NOMO-1 treated with dmso at 0.1 percent for 144 hours (cell line): ENCODE measurements around the gene AXIN2.
"Not testable (repeated sequence)": the region's sequence is repeated elsewhere in the genome, so short reads cannot be mapped to it uniquely, and the experiment has no call there.

Experiments used
- DNase-seq: peaks from one replicate; lab custom pipeline; 2025; ENCODE audit not compliant: unreplicated experiment; lab: John Stamatoyannopoulos, UW

Gene AXIN2

DNA sequence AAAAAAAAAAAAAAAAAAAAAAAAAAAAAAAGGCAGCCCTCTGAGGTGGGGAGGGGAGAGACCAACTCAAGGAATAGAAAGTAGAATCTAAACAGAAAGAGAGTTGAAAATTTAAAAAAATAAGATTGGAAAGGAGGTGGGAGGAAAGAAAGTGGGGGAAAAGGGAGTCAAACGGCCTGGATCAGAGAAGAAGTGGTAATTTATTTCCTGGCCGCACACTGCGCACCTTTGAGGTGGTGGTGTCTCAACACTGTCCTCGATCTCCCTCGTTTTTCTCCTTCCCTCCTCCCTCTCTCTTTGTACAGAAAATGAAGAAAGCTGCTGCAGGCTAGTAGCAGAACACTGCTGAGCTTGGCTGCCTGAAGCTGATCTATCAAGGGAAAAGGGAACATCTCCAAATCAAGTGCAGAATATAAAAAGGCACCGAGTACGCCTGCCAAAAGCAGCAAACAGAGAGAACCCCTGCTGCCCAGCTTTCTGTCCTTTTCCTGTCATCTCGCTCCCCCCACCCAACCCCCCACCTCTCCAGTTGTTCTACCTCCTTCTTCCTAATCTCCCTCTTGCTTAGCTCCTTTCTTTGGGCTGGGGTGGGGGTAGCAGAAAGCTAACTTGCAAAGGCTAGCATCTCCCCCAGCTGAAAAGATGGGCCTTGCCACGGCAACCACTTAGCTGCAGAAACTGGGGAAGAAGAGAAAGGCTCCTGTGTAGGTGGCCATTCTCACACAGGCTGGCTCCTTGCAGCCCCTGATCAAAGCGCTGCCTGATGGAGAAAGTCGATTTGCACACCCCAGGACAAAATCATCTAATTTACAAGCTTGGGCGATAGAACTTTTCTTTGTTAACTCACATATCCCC, 22.5 kb downstream of the AXIN2 start:
- DNase-seq, result no peak

DNA sequence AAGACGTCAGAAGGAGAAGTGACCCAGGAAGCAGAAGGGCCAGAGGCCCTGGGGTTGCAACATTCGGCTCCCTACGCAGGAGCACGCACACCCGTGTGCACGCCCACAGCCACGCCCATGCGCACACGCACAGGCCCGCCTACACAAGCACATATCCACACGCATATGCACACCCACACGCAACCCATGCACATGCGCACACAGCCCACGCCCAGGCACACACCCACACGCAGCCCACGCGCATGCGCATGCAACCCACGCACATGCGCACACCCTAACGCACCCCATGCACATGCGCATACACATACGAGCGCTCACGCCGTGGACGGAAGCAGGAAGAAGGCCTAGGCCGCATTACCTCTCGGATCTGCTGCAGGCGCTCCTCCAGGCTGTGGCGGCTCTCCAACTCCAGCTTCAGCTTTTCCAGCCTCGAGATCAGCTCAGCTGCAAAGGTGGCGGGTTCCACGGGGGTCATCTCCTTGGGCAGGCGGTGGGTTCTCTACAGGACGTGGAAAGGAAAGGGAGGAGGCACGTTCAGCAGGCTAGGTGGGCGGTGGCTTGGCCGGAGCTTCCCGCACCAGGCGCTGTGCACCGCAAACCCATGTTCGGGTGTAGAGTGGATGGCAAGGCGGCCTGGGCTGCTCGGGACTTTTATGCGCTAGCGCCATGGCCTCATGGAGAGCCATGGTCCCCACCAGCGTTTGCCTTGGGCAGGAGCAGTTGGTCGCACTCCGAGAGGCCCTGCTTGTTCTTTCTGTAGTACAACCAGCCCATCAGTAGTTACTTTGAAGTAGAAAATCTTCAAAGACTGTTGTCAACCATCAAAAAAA, 23.4 kb downstream of the AXIN2 start:
- no peak for DNase-seq

- DNase-seq, result no peak
These were observed 24.1 kb downstream of the AXIN2 start for GRCh38 chr17:65537343-65537844.

- DNase-seq, result no peak
These were observed 24.7 kb downstream of the AXIN2 start for GRCh38 chr17:65536573-65537342.

GRCh38 chr17:65535777-65536572, 25.5 kb downstream of the AXIN2 start:
- DNase-seq, result no peak

DNA sequence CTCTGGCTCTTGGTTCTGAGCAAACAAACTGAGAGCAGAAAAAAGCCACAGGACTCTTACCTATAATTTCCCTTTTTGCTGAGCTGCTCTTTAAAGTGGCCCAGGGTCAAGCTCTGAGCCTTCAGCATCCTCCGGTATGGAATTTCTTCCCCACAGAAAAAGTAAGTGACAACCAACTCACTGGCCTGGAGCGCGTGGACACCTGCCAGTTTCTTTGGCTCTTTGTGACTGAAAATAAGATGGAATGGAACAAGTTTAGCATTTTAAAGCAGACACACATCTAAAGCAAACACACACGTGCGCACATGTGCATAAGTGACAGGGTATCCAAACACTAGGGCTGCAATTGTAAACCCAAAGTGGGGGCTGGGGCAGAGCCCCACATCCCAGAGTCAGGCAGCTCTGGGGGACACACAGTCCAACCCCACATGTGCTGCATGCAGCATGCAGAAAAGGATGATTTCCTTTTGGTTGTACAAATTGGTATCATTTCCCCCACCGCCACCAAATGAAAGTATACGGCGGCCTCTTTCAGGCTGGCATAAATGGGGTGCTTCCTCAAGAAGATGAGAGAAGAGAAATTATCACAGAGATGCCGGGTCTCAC, 27.5 kb downstream of the AXIN2 start:
- DNase-seq, result no peak

DNA sequence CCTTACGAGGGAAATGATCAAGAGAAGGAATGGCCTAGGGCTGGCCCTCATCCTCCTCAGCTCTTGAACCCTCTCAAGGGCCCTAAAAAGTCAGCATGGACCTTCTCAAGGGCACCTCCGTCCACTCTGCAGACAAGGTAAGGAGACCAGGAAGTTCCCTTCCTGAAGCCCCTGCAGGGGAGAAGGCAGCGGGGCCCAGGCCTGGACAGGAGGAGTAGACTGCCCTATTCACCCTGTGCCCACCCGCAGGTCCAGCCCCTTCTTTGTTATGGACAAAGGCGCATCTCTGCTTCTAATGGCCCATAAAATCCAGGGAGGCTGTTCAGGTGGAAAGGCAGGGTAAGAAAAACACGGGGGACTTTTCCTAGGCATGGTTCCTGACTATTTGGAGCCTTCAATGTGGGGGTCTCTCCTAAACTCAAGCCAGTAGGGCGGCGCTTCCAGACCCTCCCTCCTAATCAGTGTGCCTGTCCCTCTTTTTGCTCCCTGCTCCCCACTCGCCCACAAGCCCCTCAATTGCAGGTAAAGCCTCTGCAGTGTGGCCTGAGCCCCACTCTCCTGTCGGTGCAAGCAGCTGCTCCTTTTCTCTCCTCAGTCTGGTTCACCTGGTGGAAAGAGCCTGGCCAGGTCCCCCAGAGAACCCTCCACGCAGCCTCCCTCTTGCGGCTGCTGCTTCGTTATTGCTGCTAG, 28.2 kb downstream of the AXIN2 start:
- no peak for DNase-seq

DNA sequence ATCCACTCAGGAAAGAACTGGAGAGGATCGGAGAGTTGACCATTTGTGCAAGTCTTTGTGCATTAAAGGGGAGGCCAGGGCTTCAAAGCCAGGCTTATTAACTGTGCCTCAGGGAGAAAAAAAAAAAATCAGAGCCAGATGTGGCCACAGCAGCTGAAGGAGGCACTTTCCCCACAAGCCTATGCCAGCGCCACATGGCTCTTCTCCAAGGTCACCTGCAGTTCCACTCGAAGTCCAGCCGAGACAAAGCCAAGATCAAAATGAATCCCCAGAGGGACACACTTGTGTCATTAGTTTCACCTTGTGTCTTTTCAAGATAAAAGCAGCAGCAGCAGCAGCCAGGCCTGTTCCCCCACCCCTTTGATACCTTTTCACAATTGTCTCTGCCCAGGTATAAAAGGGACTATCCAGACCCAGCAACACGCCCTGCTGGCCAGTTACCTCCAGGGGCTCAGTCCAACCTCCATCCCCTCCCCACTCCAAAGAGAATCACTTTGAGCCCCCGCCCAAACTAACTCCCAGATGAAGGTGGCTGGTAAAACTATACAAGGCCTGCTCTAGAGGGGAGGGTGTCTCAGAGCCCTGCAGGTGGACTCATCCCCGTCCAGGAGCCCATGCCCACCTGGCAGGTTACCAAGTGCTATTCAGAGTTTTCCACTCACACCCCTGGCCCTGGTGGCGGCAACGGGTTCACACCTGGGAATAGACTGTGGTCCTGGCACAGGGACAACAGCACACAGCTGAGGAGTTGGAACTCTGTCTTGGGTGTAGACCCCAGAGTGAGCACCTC, 29.2 kb downstream of the AXIN2 start:
- DNase-seq, result no peak

DNA sequence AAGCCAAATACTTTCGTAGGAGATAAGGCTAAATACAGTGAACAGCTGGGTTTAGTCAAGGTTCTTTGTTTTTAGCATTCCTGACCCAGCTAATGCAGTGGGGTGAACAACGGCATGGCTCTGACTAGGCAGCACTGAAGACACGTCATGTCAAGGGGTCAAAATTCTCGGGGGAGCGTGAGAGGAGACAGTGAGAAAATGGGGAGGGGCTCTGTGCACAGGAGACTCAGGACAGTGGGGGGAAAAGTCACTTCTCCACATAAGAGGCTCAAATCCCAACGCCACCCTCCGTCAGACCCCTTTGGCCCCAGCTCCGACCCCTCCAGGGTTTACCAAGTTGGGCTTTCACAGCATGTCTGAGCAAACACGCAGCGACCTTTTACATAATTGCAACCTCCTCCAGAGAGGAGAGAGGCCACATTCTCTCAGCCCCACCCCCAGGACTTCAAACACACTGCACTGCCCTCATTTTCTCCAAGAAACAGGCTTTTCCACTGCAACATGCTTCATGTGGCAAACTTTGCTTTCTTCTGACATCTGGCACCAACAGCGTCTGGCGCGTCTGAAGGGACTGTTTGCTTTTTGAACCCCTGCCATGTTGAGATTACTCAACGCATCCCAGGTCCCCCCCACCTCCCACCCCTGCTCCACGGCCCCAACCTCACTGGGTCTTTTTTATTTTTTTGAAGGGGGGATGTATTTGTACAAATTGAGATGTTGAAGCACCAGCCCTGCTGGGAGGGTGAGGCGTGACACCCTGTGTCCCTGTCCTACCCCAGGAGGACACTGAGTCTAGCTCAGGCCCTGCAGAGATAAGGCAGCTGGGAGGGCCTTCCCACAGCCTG, 30.0 kb downstream of the AXIN2 start:
- DNase-seq, result no peak

- no peak for DNase-seq
These were observed 30.8 kb downstream of the AXIN2 start for GRCh38 chr17:65530523-65531255.

DNA sequence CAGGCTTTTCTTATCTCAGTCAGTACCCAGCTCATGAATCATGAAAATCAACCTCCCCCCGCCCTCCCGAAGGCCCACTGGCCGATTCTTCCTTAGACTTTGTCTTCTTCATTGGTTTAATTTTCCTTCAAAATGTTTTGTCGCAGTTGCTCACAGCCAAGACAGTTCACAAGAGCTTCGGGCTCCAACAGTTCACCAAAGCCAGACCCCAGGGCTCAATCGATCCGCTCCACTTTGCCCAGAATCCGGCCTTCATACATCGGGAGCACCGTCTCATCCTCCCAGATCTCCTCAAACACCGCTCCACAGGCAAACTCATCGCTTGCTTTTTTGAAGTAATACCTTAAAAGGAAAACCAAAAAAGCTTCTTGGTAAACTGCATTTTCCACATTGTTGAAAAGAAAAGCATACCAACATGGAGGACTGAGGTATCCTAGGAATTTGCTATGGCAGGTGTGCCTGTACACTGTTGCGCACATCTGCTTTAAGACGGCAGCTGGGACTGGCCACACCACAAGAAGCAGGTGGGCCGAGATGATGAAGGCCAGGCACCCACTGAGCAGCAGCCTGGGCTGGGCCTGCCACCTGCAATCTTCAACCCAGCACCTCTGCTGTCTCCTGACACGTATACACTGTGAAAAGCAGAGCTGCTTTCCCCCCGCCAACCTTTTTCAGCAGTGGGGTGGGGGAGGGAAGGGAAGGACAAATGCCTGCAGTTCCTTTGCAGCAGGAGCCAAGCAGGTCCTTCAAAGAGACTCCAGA, 31.5 kb downstream of the AXIN2 start:
- DNase-seq, result no peak

DNA sequence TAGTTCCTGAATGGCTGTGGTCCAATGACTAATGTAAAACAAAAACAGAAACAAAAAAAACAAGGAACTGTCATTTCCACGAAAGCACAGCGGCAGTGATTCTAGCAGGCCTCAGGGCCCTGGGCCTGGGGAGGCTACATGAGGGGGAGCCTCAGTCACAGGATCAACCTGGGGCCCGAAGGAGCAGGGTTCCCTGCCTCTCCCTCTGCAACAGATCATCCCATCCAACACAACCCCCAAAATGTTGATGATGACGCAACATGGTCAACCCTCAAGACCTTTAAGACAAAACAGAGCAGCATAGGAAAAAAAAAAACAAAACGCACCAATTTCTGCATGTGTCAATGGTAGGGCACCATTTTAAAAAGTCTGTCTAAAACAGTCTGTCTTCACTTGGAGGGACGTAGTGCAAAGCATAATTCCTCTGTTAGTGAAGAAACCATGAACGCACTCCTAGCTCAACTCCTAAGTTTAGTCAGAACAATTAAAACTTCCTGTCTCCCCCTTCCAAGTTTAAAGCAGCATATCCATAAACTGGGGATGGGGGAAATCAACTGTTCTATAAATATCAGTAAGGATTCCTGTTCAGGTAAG, 32.3 kb downstream of the AXIN2 start:
- DNase-seq, result no peak

GRCh38 chr17:65527857-65528591, 33.4 kb downstream of the AXIN2 start:
- no peak for DNase-seq

DNA sequence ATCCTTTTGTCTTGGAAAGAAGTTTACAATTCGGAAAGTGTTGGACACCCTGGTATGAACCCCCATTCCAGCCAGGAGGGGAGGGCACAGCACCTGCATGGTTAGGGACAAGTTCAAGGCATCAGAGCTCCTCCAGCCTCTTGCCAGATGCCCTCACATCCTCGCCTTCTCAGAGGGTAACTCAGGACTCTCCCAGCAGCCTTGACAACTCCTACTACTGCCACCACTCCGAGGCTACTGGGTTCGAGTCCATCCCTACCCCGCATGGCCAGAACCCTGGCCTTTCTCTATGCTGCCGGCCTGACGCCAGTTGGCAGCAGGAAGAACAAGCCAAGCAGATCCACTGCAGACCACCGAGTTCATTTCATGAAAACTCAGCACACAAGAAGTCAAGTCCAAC, 34.1 kb downstream of the AXIN2 start:
- DNase-seq, result no peak

- DNase-seq, result not testable (repeated sequence)
These were observed 34.6 kb downstream of the AXIN2 start for GRCh38 chr17:65526854-65527253.
